ENCODE data around the gene FDXACB1.

FDXACB1 gene

GRCh38 chr11:111920908-111921307 is 41.9 kb upstream of the FDXACB1 start:
- Histone ChIP-seq H3K4me3 (ENCODE audit: low read length) (no peak overlapping the region), H3K4me1 (ENCODE audit: low read length) (peaks cover under 1% of the 10 kb centered on the region; the same call in 1 of the 2 replicates), H3K9me3 (replicated peaks; ENCODE audit: insufficient read depth, low read length) (no peaks in the 10 kb centered on the region), H3K9me2 (replicated peaks; ENCODE audit: insufficient read depth, low read length) (no peaks in the 10 kb centered on the region), H3K27me3 (replicated peaks; ENCODE audit: insufficient read depth, low read length) (no peaks in the 10 kb centered on the region), H4K20me1 (ENCODE audit: insufficient read depth, low read length) (no peaks in the 10 kb centered on the region), H3F3A (ENCODE audit: insufficient read depth, low read length) (no peaks in the 10 kb centered on the region; the same call in 1 of the 2 replicates), H2AFZ (ENCODE audit: low read length) (no peak overlapping the region), H3K79me2 (ENCODE audit: low read length) (no peaks in the 10 kb centered on the region), H3K4me2 (ENCODE audit: low read depth, low read length) (no peak overlapping the region), H3K36me3 (replicated peaks; ENCODE audit: insufficient read depth, low read length) (no peaks in the 10 kb centered on the region), H3K27ac (ENCODE audit: low read length) (no peak overlapping the region), H3K9ac (ENCODE audit: low read length) (no peak overlapping the region)
- no peak for DNase-seq
- no peak for TF ChIP-seq CTCF (IDR thresholded peaks at IDR 0.05; ENCODE audit: low read length)
- TF ChIP-seq EZH2 (optimal IDR thresholded peaks at IDR 0.05; ENCODE audit: low read depth, low read length), result no peak
- TF ChIP-seq EZH2phosphoT487 (IDR thresholded peaks at IDR 0.05; ENCODE audit: low read length), result no peak

GRCh38 chr11:111918390-111919256 is 39.7 kb upstream of the FDXACB1 start, which contains the start of gene C11orf52:
TSS of gene C11orf52 (plus strand) at chr11:111918913. CDS start at chr11:111918973, 60 bp downstream.
- no peaks in the 10 kb centered on the region for H3K9me2 ChIP-seq (replicated peaks; ENCODE audit: insufficient read depth, low read length)
- no peaks in the 10 kb centered on the region; the same call in 1 of the 2 replicates for H3F3A ChIP-seq (ENCODE audit: insufficient read depth, low read length)
- no peaks in the 10 kb centered on the region for H4K20me1 ChIP-seq (ENCODE audit: insufficient read depth, low read length)
- no peaks in the 10 kb centered on the region for H3K9me3 ChIP-seq (replicated peaks; ENCODE audit: insufficient read depth, low read length)
- no peak within 1 kb of the TSS for H3K4me3 ChIP-seq (ENCODE audit: low read length)
- no peak within 1 kb of the TSS for H3K9ac ChIP-seq (ENCODE audit: low read length)
- H3K27me3 ChIP-seq (replicated peaks; ENCODE audit: insufficient read depth, low read length), result no peaks in the 10 kb centered on the region
- DNase-seq, result peak; percentile 27
- TF ChIP-seq EZH2 (optimal IDR thresholded peaks at IDR 0.05; ENCODE audit: low read depth, low read length), result no peak
- TF ChIP-seq EZH2phosphoT487 (IDR thresholded peaks at IDR 0.05; ENCODE audit: low read length), result no peak
- TF ChIP-seq CTCF (IDR thresholded peaks at IDR 0.05; ENCODE audit: low read length), result no peak
- no peaks in the 10 kb centered on the region for H3K36me3 ChIP-seq (replicated peaks; ENCODE audit: insufficient read depth, low read length)
- no peaks in the 10 kb centered on the region for H3K79me2 ChIP-seq (ENCODE audit: low read length)
- H2AFZ ChIP-seq (ENCODE audit: low read length), result no peak within 1 kb of the TSS
- no peak within 1 kb of the TSS for H3K27ac ChIP-seq (ENCODE audit: low read length)
- no peak within 1 kb of the TSS for H3K4me2 ChIP-seq (ENCODE audit: low read depth, low read length)
- H3K4me1 ChIP-seq (ENCODE audit: low read length), result no peaks in the 10 kb centered on the region

GRCh38 chr11:111917788-111918187 is 38.8 kb upstream of the FDXACB1 start:
- H3K79me2 ChIP-seq (ENCODE audit: low read length), result no peaks in the 10 kb centered on the region
- H4K20me1 ChIP-seq (ENCODE audit: insufficient read depth, low read length), result no peaks in the 10 kb centered on the region
- H2AFZ ChIP-seq (ENCODE audit: low read length), result no peak overlapping the region
- no peaks in the 10 kb centered on the region for H3K27me3 ChIP-seq (replicated peaks; ENCODE audit: insufficient read depth, low read length)
- no peaks in the 10 kb centered on the region; the same call in 1 of the 2 replicates for H3F3A ChIP-seq (ENCODE audit: insufficient read depth, low read length)
- no peak for DNase-seq
- H3K9me3 ChIP-seq (replicated peaks; ENCODE audit: insufficient read depth, low read length), result no peaks in the 10 kb centered on the region
- H3K9me2 ChIP-seq (replicated peaks; ENCODE audit: insufficient read depth, low read length), result no peaks in the 10 kb centered on the region
- H3K9ac ChIP-seq (ENCODE audit: low read length), result no peak overlapping the region
- H3K4me3 ChIP-seq (ENCODE audit: low read length), result no peak overlapping the region
- no peaks in the 10 kb centered on the region for H3K4me1 ChIP-seq (ENCODE audit: low read length)
- no peak for TF ChIP-seq EZH2 (optimal IDR thresholded peaks at IDR 0.05; ENCODE audit: low read depth, low read length)
- TF ChIP-seq EZH2phosphoT487 (IDR thresholded peaks at IDR 0.05; ENCODE audit: low read length), result no peak
- no peak for TF ChIP-seq CTCF (IDR thresholded peaks at IDR 0.05; ENCODE audit: low read length)
- H3K4me2 ChIP-seq (ENCODE audit: low read depth, low read length), result no peak overlapping the region
- H3K27ac ChIP-seq (ENCODE audit: low read length), result no peak overlapping the region
- H3K36me3 ChIP-seq (replicated peaks; ENCODE audit: insufficient read depth, low read length), result no peaks in the 10 kb centered on the region
